Vagina (tissue), 2 donors: ENCODE results near the gene JMJD7. TPM values are rescaled to one million over a fixed set of nuclear protein-coding genes. Genes with fewer than 3 reads are reported as not detected.

Experiments used
- DNase-seq, 2 donors: peaks; one replicate each; pipeline ENCODE4 v3.0.0-alpha.2; 2017; ENCODE audit errors: extremely low spot score in 2 of 2
- H3K27ac ChIP-seq: fragments of 200-600 bp; sonication (generic); one replicate; pipeline ENCODE4 v1.5.1; 2019
- H3K27me3 ChIP-seq: fragments of 200-600 bp; sonication (generic); one replicate; pipeline ENCODE4 v1.5.1; 2019
- H3K36me3 ChIP-seq, 2 donors: fragments of 200-600 bp; sonication (generic); one replicate each; pipeline ENCODE4 v1.5.1; 2017 to 2019
- H3K4me1 ChIP-seq: fragments of 200-600 bp; sonication (generic); one replicate; pipeline ENCODE4 v1.5.1; 2019
- H3K4me3 ChIP-seq, 2 donors: fragments of 200-600 bp; sonication (generic); 1 replicate in 1 of 2; 2 replicates in 1 of 2; pipeline ENCODE4 v1.5.1; 2016 to 2019
- H3K9me3 ChIP-seq: fragments of 200-600 bp; sonication (generic); one replicate; pipeline ENCODE4 v1.5.1; 2019
- CTCF ChIP-seq, 3 experiments: fragments of 450-650 bp in 2 of 3; fragments of 200-600 bp in 1 of 3; sonication (generic) in 1 of 3; IDR thresholded peaks; one replicate each; pipeline ENCODE4 v1.5.1; 2017 to 2019; ENCODE audit warnings: antibody characterized with exemption in 3 of 3, mild to moderate bottlenecking in 2 of 3, moderate library complexity in 2 of 3
- POLR2A ChIP-seq, 2 donors: fragments of 450-650 bp; IDR thresholded peaks; one replicate each; pipeline ENCODE4 v1.6.1; 2017; ENCODE audit warnings: antibody characterized with exemption in 2 of 2, mild to moderate bottlenecking in 2 of 2, moderate library complexity in 2 of 2
- POLR2AphosphoS5 ChIP-seq, 2 donors: sonication (generic); formaldehyde crosslinking; IDR thresholded peaks; one replicate each; pipeline ENCODE4 v1.9.0; 2017; ENCODE audit warnings: antibody characterized with exemption in 2 of 2, mild to moderate bottlenecking in 2 of 2, low read depth in 1 of 2; ENCODE audit not compliant: insufficient read depth in 1 of 2
- intact Hi-C: fragments of 100-400 bp; cut with DNase I; formaldehyde crosslinking; loops from one replicate; pipeline ENCODE4 v1.15.1; 2023
- total RNA-seq: library from RNA; depleted of rRNA; stranded (reverse); fragments of >200 nt; gene quantifications from one replicate; pipeline ENCODE4 v1.2.3, GENCODE V29; 2016

The JMJD7 gene
- total RNA-seq, 1 donor from 2014 or later = 26.3 TPM

- Histone ChIP-seq H3K4me3 (no peak overlapping the region), H3K27me3 (no peaks in the 10 kb centered on the region), H3K4me1 (no peaks in the 10 kb centered on the region), H3K36me3 (no peaks in the 10 kb centered on the region), H3K9me3 (no peaks in the 10 kb centered on the region), H3K27ac (no peak overlapping the region)
- intact Hi-C loops = no loop called here
- DNase-seq = no peak
- TF ChIP-seq POLR2AphosphoS5 (IDR thresholded peaks at IDR 0.05; ENCODE audit: insufficient read depth in 1 of 2, low read depth in 1 of 2) = no peak
- TF ChIP-seq CTCF (IDR thresholded peaks at IDR 0.05) = no peak
- TF ChIP-seq POLR2A (IDR thresholded peaks at IDR 0.05) = no peak
These were observed 45.8 kb downstream of the JMJD7 start for GRCh38 chr15:41873711-41874110.

- Histone ChIP-seq H3K27me3 (no peaks in the 10 kb centered on the region), H3K4me3 (no peak overlapping the region), H3K36me3 (no peaks in the 10 kb centered on the region), H3K27ac (no peak overlapping the region), H3K9me3 (no peaks in the 10 kb centered on the region), H3K4me1 (peaks cover 1% of the 10 kb centered on the region)
- no peak for TF ChIP-seq POLR2A (IDR thresholded peaks at IDR 0.05)
- no peak for TF ChIP-seq POLR2AphosphoS5 (IDR thresholded peaks at IDR 0.05; ENCODE audit: insufficient read depth in 1 of 2, low read depth in 1 of 2)
- TF ChIP-seq CTCF (IDR thresholded peaks at IDR 0.05) = no peak
- DNase-seq = no peak
- intact Hi-C loops = no loop called here
These were observed 46.8 kb downstream of the JMJD7 start for GRCh38 chr15:41874736-41875135.

- intact Hi-C loops = no loop called here
- no peak for DNase-seq
- Histone ChIP-seq H3K27ac (no peak overlapping the region), H3K9me3 (no peaks in the 10 kb centered on the region), H3K4me3 (no peak overlapping the region), H3K4me1 (peaks cover 13% of the 10 kb centered on the region), H3K36me3 (no peaks in the 10 kb centered on the region), H3K27me3 (no peaks in the 10 kb centered on the region)
- TF ChIP-seq CTCF (IDR thresholded peaks at IDR 0.05) (no peak), POLR2A (IDR thresholded peaks at IDR 0.05) (no peak), POLR2AphosphoS5 (IDR thresholded peaks at IDR 0.05; ENCODE audit: insufficient read depth in 1 of 2, low read depth in 1 of 2) (no peak)
These were observed 48.1 kb downstream of the JMJD7 start for GRCh38 chr15:41876007-41876406.

GRCh38 chr15:41876689-41877088, 48.8 kb downstream of the JMJD7 start:
- Histone ChIP-seq H3K4me1 (peaks cover 20% of the 10 kb centered on the region), H3K9me3 (no peaks in the 10 kb centered on the region), H3K36me3 (no peaks in the 10 kb centered on the region), H3K4me3 (no peak overlapping the region), H3K27me3 (no peaks in the 10 kb centered on the region), H3K27ac (no peak overlapping the region)
- DNase-seq = no peak
- TF ChIP-seq POLR2AphosphoS5 (IDR thresholded peaks at IDR 0.05; ENCODE audit: insufficient read depth in 1 of 2, low read depth in 1 of 2) (no peak), CTCF (IDR thresholded peaks at IDR 0.05) (no peak)
- intact Hi-C loops = no loop called here

- intact Hi-C loops = no loop called here
- no peaks in the 10 kb centered on the region for H3K27me3 ChIP-seq
- DNase-seq = no peak
- peaks cover 30% of the 10 kb centered on the region for H3K4me1 ChIP-seq
- H3K36me3 ChIP-seq = no peaks in the 10 kb centered on the region
- no peak overlapping the region for H3K4me3 ChIP-seq
- TF ChIP-seq POLR2A (IDR thresholded peaks at IDR 0.05) = no peak
- no peak for TF ChIP-seq CTCF (IDR thresholded peaks at IDR 0.05)
- TF ChIP-seq POLR2AphosphoS5 (IDR thresholded peaks at IDR 0.05; ENCODE audit: insufficient read depth in 1 of 2, low read depth in 1 of 2) = no peak
- no peak overlapping the region for H3K27ac ChIP-seq
- no peaks in the 10 kb centered on the region for H3K9me3 ChIP-seq
These were observed 49.9 kb downstream of the JMJD7 start for GRCh38 chr15:41877631-41878354.
